K562 (cell line): ENCODE results near the gene BRME1. TPM values are rescaled to one million over a fixed set of nuclear protein-coding genes. Genes with fewer than 3 reads are reported as not detected.
A peak's percentile ranks its signal among the peaks of the same experiment; 100 is the strongest.

Experiments used
- ATF4 ChIP-seq: fragments of 450-650 bp; formaldehyde crosslinking; IDR thresholded peaks from 2 replicates; pipeline ENCODE4 v1.4.0; 2022; ENCODE audit warnings: mild to moderate bottlenecking, moderate library complexity
- CEBPB ChIP-seq: fragments of 450-650 bp; IDR thresholded peaks from 2 replicates; pipeline ENCODE4 v1.6.1; 2016; ENCODE audit warnings: missing genetic modification characterization, missing compliant biosample characterization
- HLTF ChIP-seq: fragments of 450-650 bp; IDR thresholded peaks from 2 replicates; pipeline ENCODE4 v1.6.1; 2016
- HMBOX1 ChIP-seq: sonication (generic); IDR thresholded peaks from 2 replicates; pipeline ENCODE4 v1.6.1; 2016
- HNRNPH1 ChIP-seq: fragments of 200-400 bp; formaldehyde crosslinking; optimal IDR thresholded peaks from 2 replicates; pipeline ENCODE3; 2017; ENCODE audit warnings: low read depth, mild to moderate bottlenecking, low read length, moderate library complexity
- NELFE ChIP-seq: IDR thresholded peaks from 2 replicates; pipeline ENCODE4 v1.6.1; 2011; ENCODE audit warnings: mild to moderate bottlenecking; ENCODE audit not compliant: insufficient read depth, insufficient read length
- PRDM10 ChIP-seq: fragments of 450-650 bp; IDR thresholded peaks from 2 replicates; pipeline ENCODE4 v1.6.1; 2018; ENCODE audit not compliant: partially characterized antibody
- SMAD3 ChIP-seq: fragments of 450-650 bp; formaldehyde crosslinking; conservative IDR thresholded peaks from 2 replicates; pipeline ENCODE4 v1.4.0; 2020; ENCODE audit warnings: mild to moderate bottlenecking
- SP1 ChIP-seq: sonication (generic); formaldehyde crosslinking; IDR thresholded peaks from 2 replicates; pipeline ENCODE4 v1.8.1; 2022; ENCODE audit warnings: mild to moderate bottlenecking, missing genetic modification reagents
- SP2 ChIP-seq: IDR thresholded peaks from 2 replicates; pipeline ENCODE4 v1.6.1; 2011; ENCODE audit warnings: mild to moderate bottlenecking, low read depth, low read length, moderate library complexity; ENCODE audit not compliant: poor library complexity, severe bottlenecking; ENCODE audit errors: extremely low read depth
- TBL1XR1 ChIP-seq, 2 experiments: IDR thresholded peaks; 2 replicates each; pipeline ENCODE4 v1.6.1; 2012; ENCODE audit warnings: improper control_type of control experiment in 2 of 2, low read length in 2 of 2, mild to moderate bottlenecking in 1 of 2
- TCF7 ChIP-seq: sonication (generic); IDR thresholded peaks from 2 replicates; pipeline ENCODE4 v1.6.1; 2016; ENCODE audit warnings: antibody characterized with exemption, borderline replicate concordance
- TEAD1 ChIP-seq, 2 experiments: fragments of 450-650 bp in 1 of 2; sonication (generic) in 1 of 2; formaldehyde crosslinking; IDR thresholded peaks; 2 replicates each; pipeline versions ENCODE4 v1.4.0 to v1.8.0; 2020 to 2022; ENCODE audit warnings: mild to moderate bottlenecking in 2 of 2, missing genetic modification reagents in 1 of 2
- ZC3H11A ChIP-seq: IDR thresholded peaks from 2 replicates; pipeline ENCODE4 v1.6.1; 2012; ENCODE audit warnings: low read depth, low read length, improper control_type of control experiment
- ZNF140 ChIP-seq: fragments of 250-450 bp; sonication (Bioruptor Pico); IDR thresholded peaks from 2 replicates; pipeline ENCODE4 v1.8.0; 2021; ENCODE audit warnings: moderate library complexity, mild to moderate bottlenecking, inconsistent platforms
- ZNF57 ChIP-seq: fragments of 450-650 bp; formaldehyde crosslinking; IDR thresholded peaks from 2 replicates; pipeline ENCODE4 v1.4.0; 2020; ENCODE audit warnings: mild to moderate bottlenecking, moderate library complexity
- ZNF589 ChIP-seq: fragments of 200-800 bp; sonication (Bioruptor generic); IDR thresholded peaks from 2 replicates; pipeline ENCODE4 v1.6.1; 2016; ENCODE audit warnings: low read depth, missing genetic modification characterization, missing compliant biosample characterization
- ZNF592 ChIP-seq: fragments of 450-650 bp; IDR thresholded peaks from 2 replicates; pipeline ENCODE4 v1.6.1; 2017; ENCODE audit warnings: antibody characterized with exemption, mild to moderate bottlenecking
- polyA plus RNA-seq, 8 experiments: library from polyadenylated mRNA; depleted of rRNA in 4 of 8; stranded (reverse) in 5 of 8; unstranded in 3 of 8; fragments of >200 nt; fragmentation: Nextera tagmentation in 2 of 8; fragmentation: Illumina TruSeq in 1 of 8; extraction: Ambion mirVana in 2 of 8; extraction: Trizol in 1 of 8; gene quantifications; 2 replicates each; pipeline versions ENCODE4 v1.2.1 to v1.2.3, GENCODE V29; 2011 to 2014; ENCODE audit warnings: inconsistent platforms in 1 of 8, missing spikeins in 1 of 8
- total RNA-seq, 7 experiments: library from RNA; depleted of rRNA in 6 of 7; stranded (reverse); fragments of >200 nt in 6 of 7; fragmentation: Illumina TruSeq in 2 of 7; extraction: Trizol in 2 of 7; gene quantifications; 2 replicates each; pipeline versions ENCODE4 v1.2.1 to v1.2.3, GENCODE V29; 2011 to 2021; ENCODE audit warnings: low replicate concordance in 1 of 7

Gene BRME1
- total and polyA plus RNA-seq, 9 of the 15 experiments (the other 6 are each of a cell fraction or from before 2014, with no cell fraction given) = 0.75 to 6.1 (median 3.6) TPM

- TF ChIP-seq TEAD1 (CRISPR knock-in tag; IDR thresholded peaks at IDR 0.05) (peak; percentile 90 to 97), ZNF57 (CRISPR knock-in tag) (no peak), TBL1XR1 (IDR thresholded peaks at IDR 0.05; ENCODE audit: low read length in 2 of 2) (no peak), PRDM10 (no peak), ATF4 (CRISPR knock-in tag) (0 out of 2 replicates have a peak, but pooled peaks have one; percentile 2), TCF7 (no peak), HMBOX1 (no peak), NELFE (no peak), CEBPB (tag) (no peak), ZC3H11A (no peak), ZNF589 (no peak), SMAD3 (no peak), ZNF140 (CRISPR knock-in tag) (no peak), SP2 (no peak), SP1 (CRISPR knock-in tag) (no peak), HNRNPH1 (no peak), ZNF592 (peak; percentile 49; the same call in 1 of the 2 replicates), HLTF (no peak)
Measured at GRCh38 chr19:13850910-13851733, 54.8 kb downstream of the BRME1 start (continued).
